HG02973 (cell line): ENCODE measurements around the gene DDIAS.
A peak's percentile ranks its signal among the peaks of the same experiment; 100 is the strongest.
"Not testable (repeated sequence)": the region's sequence is repeated elsewhere in the genome, so short reads cannot be mapped to it uniquely, and the experiment has no call there.

Experiments
- ATAC-seq: cut with Tn5 transposase; IDR thresholded peaks from one replicate; pipeline ENCODE4 v1.9.1; 2021; ENCODE audit warnings: moderate library complexity; ENCODE audit not compliant: unreplicated experiment

The DDIAS gene

DNA sequence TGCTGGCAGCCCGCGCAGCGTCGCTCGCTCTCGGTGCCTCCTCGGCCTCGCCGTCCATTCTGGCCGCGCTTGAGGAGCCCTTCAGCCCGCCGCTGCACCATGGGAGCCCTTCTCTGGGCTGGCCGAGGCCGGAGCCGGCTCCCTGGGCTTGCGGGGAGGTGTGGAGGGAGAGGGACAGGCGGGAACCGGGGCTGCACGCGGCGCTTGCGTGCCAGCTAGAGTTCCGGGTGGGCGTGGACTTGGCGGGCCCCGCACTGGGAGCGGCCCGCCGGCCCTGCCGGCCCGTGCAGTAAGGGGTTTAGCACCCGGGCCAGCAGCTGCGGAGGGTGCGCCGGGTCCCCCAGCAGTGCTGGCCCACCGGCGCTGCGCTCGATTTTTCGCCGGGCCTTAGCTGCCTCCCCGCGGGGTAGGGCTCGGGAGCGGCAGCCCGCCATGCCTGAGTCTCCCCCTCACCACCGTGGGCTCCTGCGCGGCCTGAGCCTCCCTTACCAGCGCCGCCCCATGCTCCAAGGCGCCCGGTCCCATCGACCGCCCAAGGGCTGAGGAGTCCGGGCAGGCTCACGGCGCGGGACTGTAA is 69.1 kb downstream of the DDIAS start:
- ATAC-seq, result not testable (repeated sequence)

GRCh38 chr11:82971519-82971946 is 70.0 kb downstream of the DDIAS start:
- not testable (repeated sequence) for ATAC-seq

GRCh38 chr11:82972103-82972502 is 70.6 kb downstream of the DDIAS start:
- ATAC-seq, result no peak

- no peak for ATAC-seq
These were observed 72.6 kb downstream of the DDIAS start for GRCh38 chr11:82974135-82974534.

DNA sequence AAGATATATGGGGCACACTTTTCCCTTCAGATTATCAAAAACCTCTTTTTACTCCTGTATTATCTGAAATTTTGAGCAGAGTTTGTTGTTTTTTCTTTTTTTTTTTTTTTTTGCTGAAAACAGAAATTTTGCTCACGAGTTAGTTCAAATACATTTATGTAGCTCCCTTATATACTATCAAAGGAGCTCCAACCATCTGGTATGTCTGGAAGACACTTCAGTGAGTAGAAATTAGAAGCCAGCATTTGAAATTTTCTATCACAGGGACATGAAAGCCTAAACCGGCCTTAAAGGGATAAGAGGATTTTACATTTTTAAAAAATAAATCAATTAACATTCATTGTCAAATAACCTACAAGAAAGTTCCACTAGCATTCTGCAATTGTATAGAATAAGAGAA is 73.3 kb downstream of the DDIAS start:
- no peak for ATAC-seq

DNA sequence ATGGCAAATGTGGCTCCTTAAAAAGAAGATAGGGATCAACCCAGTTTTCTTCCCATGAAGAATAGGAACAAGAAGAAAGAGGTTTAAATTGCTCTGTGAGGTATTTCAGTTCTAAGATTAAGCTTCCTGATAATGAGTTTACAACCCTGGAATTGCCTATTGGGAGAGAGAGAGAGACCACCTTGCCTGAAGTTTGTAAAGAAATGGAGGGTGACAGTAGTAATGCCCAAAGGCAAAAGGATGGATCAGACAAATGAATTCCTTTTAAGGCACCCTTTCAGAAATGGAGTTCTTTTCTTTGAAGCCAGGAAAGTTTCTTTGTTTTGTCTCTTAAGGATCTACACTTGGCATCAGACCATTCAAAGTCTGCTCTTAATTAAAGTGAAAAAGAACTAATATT is 74.3 kb downstream of the DDIAS start:
- no peak for ATAC-seq

GRCh38 chr11:82976786-82977185 is 75.2 kb downstream of the DDIAS start:
- ATAC-seq, result no peak

- ATAC-seq, result peak; percentile 53
These were observed 77.0 kb downstream of the DDIAS start for GRCh38 chr11:82978422-82979099.

DNA sequence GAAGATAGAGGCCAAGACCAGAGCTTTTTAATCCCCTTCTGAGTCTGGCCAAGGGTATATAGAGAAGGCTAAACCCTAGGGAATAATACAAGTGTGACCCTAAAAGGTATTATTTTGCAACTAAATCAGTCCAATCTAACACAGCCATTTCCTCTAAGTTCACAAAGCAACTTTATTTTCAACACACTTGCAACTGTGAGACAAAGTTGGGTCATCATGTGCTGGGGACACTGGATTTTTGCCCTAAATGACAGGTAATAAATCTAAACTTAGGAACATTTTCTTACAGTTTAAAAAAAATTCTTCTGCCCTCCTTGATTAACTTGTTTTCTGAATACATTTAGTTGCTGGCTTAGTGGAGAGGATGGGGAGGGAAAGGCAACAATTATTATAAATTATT is 78.3 kb downstream of the DDIAS start:
- no peak for ATAC-seq

DNA sequence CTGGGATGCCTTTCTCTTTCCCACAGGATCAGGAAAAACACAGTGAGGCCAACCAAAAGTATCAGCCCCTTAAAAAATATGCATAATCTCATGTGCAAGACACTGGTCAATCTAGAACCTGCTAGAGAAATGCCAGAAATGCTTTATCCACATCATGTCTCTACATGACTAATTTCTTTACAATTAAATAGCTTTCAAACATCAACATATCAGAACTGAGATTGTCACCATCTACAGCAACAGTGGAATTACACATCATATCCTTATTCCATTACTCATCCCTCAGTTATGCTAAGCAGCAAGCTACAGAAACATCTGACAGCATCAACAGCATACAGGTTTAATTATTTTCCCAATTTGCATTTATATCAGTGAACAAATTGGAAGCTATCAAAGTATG is 78.8 kb downstream of the DDIAS start:
- ATAC-seq, result no peak

DNA sequence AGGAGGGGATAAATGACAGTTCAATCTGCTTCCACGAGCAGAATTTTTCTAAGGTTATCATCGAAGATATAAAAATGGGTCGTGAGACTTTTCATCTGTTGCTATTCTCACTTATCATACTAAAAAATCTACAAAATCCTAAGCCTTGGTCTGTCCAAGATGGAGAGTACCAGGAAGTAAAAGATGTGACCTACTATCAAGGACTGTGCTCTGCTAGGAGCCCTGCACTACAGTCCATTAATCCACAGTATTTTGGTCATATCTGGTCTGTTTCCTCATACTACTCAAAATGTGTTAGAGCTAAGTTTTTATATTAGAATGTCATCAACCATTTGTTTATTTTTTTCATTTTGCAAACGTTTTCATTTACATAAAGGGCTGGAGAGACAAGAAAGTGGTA is 79.4 kb downstream of the DDIAS start:
- ATAC-seq, result no peak

- ATAC-seq, result no peak
These were observed 80.3 kb downstream of the DDIAS start for GRCh38 chr11:82981852-82982251.
